Activated CD4-positive, CD25-positive, alpha-beta regulatory T cell treated with anti-CD3 and anti-CD28 coated beads, Interleukin-2, amount 50 U/mL, for 72 hours (primary cell): ENCODE results near the gene SPRR2F.

Experiments used
- DNase-seq: peaks from one replicate; pipeline ENCODE4 v3.0.0; 2021

The SPRR2F gene

DNA sequence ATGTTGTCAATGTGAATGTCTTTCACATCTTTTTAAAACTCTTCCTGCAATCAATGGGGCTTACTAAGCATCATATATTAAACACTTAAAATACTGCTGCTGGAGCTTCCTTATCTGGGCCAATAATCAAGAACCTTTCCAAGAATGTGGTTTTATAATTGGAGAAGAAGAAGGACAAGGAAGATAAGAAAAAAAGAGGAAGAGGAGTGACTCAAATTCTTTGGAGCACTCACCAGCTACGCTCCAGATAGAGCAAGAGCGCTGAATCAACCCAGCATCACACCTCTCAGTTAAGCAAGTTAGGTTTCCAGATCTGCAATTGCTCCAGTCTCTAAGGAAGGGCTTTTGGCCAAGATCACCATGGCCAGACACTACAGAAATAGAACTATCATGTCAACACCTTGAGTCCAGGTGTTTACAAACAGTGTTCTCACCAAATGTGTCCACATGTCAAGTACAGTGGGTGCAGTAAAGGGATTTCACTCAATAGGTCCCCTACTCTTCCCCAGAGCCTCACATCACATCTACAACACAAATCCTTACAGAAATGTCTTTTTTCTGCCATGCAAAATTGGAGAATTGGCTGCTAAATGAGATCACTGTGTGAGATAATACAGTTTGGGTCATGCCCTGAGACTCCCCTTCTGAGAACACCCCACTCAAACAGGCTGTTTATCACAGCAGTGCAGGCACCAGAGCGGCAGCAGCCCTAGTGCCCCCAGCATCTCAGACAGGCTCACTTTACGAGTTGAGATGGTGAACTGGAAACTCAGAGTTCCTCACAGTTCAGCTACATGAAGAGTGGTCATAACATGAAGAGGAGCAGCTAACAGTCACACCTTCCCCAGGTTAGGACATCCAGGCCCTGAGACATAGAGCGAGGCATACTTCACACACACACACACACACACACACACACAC, 40.2 kb downstream of the SPRR2F start:
- DNase-seq, result no peak

DNA sequence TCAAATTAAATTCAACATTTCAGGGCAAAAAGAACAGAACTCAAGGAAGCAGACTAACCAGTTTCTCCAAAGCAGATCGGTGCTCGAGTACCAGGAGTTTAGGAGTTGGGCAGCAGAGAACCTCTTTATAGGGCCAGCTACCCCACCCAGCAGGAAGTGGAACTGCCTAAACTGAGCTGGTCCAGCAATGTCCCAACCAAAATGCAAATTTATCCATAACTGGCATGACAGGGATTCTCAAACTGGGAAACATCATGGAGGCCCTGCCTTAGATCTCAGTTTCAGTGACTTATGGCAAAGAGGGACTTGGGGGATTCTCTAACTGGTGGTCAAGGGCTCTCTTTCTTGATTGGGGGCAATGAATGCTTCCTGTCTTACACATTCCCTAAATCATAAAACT, 41.8 kb downstream of the SPRR2F start, which contains the start of gene SPRR2B:
TSS of gene SPRR2B (minus strand) at position 101 of the 400 bp plus-strand sequence. CDS start 772 bp downstream, outside the sequence.
- DNase-seq, result no peak

DNA sequence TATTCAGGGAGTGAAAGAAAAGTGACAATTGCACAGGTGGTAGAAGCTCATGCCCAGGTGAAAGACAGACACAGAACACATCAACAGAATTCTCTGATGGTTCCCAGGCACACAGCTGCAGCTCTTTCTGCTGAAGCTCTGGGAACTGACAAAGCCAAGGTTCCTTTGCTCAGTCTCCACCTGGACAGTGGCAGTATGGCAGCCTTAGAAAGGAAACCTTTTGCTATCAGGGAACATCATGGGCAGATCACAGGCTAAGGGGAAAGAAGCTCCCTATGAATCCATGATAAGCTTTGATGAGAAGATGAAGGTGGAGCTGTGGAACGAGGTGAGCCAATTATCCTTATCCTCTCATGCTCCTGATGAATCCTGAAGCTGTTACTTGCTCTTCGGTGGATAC, 43.1 kb downstream of the SPRR2F start:
- DNase-seq, result no peak
